GM12875 (cell line): Measurements from ENCODE around the gene CABP5.

Experiments
- H3K4me3 ChIP-seq: one replicate; pipeline ENCODE4 v1.5.1; 2011; ENCODE audit warnings: low read depth, low read length, control low read depth
- TF ChIP-seq, protein P1 (sequence below): IDR thresholded peaks from 2 replicates; pipeline ENCODE4 v1.5.1; 2011; ENCODE audit warnings: low read depth, mild to moderate bottlenecking, control low read depth, inconsistent platforms, low read length, moderate library complexity, borderline replicate concordance; ENCODE audit not compliant: insufficient read depth

The CABP5 gene

DNA sequence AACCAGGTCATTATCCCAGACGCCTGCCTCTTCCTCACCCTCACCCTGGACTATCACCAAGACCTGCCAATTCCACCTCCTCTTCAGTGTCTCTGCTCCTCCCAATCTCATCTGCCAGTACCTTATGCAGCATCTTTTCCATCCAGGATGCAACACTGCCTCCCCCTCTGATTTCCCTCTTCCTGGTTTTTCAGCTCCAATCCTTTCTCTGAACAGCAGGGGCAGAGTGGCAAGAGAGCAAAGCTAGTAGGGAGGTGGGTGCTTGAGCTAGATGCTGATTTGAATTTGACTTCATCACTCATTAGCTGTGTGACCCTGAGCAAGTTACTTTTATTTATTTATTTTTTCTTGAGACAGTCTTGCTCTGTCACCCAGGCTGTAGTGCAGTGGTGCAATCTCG, 25.6 kb upstream of the CABP5 start:
- TF ChIP-seq, protein P1, sequence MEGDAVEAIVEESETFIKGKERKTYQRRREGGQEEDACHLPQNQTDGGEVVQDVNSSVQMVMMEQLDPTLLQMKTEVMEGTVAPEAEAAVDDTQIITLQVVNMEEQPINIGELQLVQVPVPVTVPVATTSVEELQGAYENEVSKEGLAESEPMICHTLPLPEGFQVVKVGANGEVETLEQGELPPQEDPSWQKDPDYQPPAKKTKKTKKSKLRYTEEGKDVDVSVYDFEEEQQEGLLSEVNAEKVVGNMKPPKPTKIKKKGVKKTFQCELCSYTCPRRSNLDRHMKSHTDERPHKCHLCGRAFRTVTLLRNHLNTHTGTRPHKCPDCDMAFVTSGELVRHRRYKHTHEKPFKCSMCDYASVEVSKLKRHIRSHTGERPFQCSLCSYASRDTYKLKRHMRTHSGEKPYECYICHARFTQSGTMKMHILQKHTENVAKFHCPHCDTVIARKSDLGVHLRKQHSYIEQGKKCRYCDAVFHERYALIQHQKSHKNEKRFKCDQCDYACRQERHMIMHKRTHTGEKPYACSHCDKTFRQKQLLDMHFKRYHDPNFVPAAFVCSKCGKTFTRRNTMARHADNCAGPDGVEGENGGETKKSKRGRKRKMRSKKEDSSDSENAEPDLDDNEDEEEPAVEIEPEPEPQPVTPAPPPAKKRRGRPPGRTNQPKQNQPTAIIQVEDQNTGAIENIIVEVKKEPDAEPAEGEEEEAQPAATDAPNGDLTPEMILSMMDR: no peak
- H3K4me3 ChIP-seq: no peak overlapping the region

DNA sequence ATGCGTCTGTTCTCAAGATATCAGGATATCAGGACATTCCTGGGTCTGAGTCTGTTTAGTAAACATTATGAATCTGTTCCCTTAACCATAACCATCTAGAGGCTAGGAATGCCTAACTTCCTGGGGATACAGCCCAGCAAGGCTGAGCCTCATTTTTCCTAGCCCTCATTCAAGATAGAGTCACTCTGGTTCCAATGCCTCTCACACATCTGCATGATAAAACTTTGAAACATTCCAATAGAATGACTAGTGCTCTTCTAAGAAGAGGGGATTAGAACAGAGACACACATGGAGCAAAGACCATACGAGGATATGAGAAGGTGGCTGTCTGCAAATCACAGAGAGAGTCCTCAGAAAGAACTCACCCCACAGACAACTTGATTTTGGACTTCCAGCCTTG, 20.6 kb upstream of the CABP5 start:
- H3K4me3 ChIP-seq: no peak overlapping the region
- TF ChIP-seq, protein P1: no peak

DNA sequence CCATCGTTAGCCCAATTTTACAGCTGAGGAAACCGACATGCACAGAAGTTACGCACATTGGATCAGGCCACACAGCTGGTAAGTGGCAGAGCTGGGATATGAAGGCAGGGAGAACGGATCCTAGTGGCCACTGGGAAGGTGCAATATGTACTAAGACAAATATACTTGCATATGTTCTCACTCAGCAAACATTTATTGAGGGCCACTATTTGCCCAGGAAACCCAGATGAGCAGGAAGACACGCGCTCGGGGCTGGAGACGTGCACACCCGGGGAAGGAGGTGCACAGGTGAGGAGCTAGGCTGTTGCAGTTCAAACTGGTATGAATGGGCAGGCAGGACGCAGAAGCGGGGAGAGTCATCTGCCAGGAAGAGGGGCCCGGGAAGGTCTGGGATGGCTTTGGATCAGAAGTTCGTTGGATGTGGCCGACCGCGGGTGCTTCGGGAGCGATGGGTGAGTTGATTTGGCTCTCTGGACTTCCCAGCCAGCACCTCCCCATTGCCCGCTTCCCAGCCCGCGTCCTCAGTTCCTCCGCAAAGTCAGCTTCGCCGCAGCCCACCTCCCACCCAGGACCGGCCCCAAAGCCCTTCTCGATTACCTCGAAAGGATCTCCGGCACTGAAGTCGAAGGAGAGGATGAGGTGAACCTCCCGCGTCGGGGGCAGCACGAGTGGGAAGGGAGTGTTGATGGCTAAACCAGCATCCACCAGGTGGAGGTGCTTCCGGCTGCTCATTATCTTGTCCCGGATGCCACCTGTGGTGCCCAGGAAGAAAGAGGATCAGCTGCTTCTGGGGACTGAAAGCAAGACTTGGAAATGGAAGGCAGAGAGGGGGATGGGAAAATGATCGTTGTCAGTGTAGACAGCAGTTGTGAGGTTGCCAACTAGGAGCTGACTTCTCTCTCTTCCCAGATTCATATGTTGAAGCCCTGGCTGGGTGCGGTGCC, 17.8 kb upstream of the CABP5 start:
- no peak overlapping the region for H3K4me3 ChIP-seq
- TF ChIP-seq, protein P1: no peak

DNA sequence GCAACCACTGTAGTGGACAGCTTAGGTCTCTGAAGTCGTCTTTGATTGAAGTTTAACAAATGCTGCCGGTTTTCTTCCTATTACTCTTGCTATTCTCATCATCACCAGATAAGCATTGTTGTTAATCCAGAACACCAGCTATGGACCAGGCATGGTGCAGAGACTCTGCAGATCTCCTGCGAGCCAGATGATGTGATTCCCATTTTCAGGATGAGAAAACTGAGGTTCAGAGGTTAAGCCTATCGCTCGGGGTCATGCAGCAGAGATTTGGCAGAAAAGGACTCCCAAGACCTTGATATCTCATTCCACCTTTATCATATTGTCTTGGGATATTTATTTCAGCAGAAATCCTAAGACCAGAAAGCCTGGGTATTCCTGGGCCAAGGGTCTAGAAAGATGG, 16.5 kb upstream of the CABP5 start:
- H3K4me3 ChIP-seq: no peak overlapping the region
- TF ChIP-seq, protein P1: no peak

DNA sequence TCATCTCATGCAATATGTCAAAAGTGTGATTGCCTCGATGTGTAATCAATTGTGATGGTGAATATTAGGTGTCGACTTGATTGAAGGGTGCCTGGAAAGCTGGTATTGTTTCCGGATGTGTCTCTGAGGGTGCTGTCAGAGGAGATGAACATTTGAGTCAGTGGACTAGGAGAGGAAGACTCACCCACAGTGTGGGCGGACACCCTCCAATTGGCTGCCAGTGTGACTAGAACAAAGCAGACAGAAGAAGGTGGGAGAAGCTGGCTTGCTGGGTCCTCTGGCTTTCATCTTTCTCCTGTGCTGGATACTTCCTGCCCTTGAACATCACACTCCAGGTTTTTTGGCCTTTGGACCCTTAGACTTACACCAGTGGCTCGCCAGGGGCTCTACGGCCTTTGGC, 15.5 kb upstream of the CABP5 start:
- H3K4me3 ChIP-seq: no peak overlapping the region
- TF ChIP-seq, protein P1: no peak

DNA sequence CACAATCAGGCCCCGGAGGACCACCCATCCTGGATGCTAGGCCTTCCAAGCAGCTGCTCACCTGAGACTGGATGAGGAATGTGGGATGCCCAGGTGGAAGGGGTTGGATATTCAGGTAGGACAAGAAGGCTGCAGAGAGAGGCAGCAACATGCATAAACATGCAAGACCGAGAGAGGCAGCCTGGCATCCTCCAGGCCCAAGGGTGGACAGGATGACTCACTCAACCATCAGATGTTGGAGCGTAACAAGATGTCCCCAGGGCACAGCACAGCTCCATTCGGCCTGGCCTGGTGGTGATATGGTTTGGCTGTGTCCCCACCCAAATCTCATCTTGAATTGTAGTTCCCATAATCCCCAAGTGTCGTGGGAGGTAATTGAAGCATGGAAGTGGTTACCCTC, 10.0 kb upstream of the CABP5 start:
- TF ChIP-seq, protein P1: no peak
- H3K4me3 ChIP-seq: no peak overlapping the region

DNA sequence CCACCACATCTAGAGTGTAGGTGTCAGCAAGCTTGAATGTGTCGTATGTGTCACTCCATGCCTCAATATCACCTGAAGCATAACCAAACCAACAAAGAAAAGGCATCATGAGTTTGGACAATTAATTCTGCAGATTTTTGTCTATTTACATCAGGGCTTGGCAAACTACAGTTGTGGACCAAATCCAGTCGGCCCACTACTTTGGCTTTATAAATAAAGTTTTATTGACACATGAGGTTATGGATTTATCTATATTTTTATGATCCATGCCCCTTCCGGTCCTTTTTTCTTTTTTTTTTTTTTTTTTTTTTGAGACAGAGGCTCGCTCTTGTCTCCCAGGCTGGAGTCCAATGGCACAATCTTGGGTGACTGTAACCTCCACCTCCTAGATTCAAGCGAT, 9.2 kb upstream of the CABP5 start:
- H3K4me3 ChIP-seq: no peak overlapping the region
- TF ChIP-seq, protein P1: no peak
